A549 (cell line): Measurements from ENCODE around the gene RASSF8. TPM values are rescaled to one million over a fixed set of nuclear protein-coding genes. Genes with fewer than 3 reads are reported as not detected.

Source experiments
- ATAC-seq, 2 experiments: fragments of 200-7000 bp in 1 of 2; fragments of >200 bp in 1 of 2; cut with Nextera tagmentation in 1 of 2; cut with Tn5 transposase in 1 of 2; 3 replicates each; pipeline versions ENCODE4 v1.8.0 to v1.9.1; 2018 to 2020; ENCODE audit warnings: mild to moderate bottlenecking in 1 of 2, moderate library complexity in 1 of 2
- CTCF ChIA-PET: fragments of 300-600 bp; sonication (Branson Sonifier 250); formaldehyde crosslinking; extraction: SDS; loops from one replicate; lab custom pipeline; 2021; ENCODE audit warnings: antibody characterized with exemption, inconsistent platforms; lab: Yijun Ruan, JAX
- POLR2A ChIA-PET: fragments of 350-600 bp; formaldehyde crosslinking; extraction: SDS; loops from one replicate; lab custom pipeline; 2021; ENCODE audit warnings: antibody characterized with exemption, inconsistent platforms; lab: Yijun Ruan, JAX
- DNase-seq, 2 experiments: peaks; one replicate each; pipeline versions ENCODE4 v3.0.0 to v3.0.0-alpha.2; 2011 to 2016; ENCODE audit warnings: low read depth in 1 of 2, low spot score in 1 of 2
- FAIRE-seq: peaks from 2 replicates; lab custom pipeline; 2011; peaks lifted over from hg19 to GRCh38; lab: Jason Lieb, UNC
- H3K27ac ChIP-seq, 2 experiments: fragments of >200 bp; sonication (Bioruptor Twin); formaldehyde crosslinking; 3 replicates each; pipeline ENCODE4 v1.5.1; 2016 to 2017
- H3K4me1 ChIP-seq: fragments of >200 bp; sonication (Bioruptor Twin); formaldehyde crosslinking; 3 replicates; pipeline ENCODE4 v1.6.1; 2016
- H3K4me2 ChIP-seq: fragments of >200 bp; sonication (Bioruptor Twin); formaldehyde crosslinking; 3 replicates; pipeline ENCODE4 v1.6.1; 2016
- H3K4me3 ChIP-seq: fragments of >200 bp; sonication (Bioruptor Twin); formaldehyde crosslinking; 3 replicates; pipeline ENCODE4 v1.5.1; 2016
- H3K9me3 ChIP-seq: fragments of >200 bp; sonication (Bioruptor Twin); formaldehyde crosslinking; 3 replicates; pipeline ENCODE4 v1.6.1; 2016
- CHD4 ChIP-seq: fragments of 200-600 bp; sonication (generic); IDR thresholded peaks from 2 replicates; pipeline ENCODE4 v1.6.1; 2016; ENCODE audit warnings: antibody characterized with exemption, mild to moderate bottlenecking, borderline replicate concordance
- E2F6 ChIP-seq: IDR thresholded peaks from 2 replicates; pipeline ENCODE4 v1.6.1; 2012; ENCODE audit warnings: low read depth, borderline replicate concordance
- ESRRA ChIP-seq: fragments of 150-350 bp; IDR thresholded peaks from 2 replicates; pipeline ENCODE4 v1.6.1; 2014; ENCODE audit warnings: mild to moderate bottlenecking, low read length, borderline replicate concordance
- HES2 ChIP-seq: fragments of >200 bp; sonication (Bioruptor Twin); formaldehyde crosslinking; IDR thresholded peaks from 2 replicates; pipeline ENCODE4 v1.6.1; 2016
- HEYL ChIP-seq: fragments of 250-450 bp; sonication (Bioruptor Pico); IDR thresholded peaks from 2 replicates; pipeline ENCODE4 v1.8.0; 2021; ENCODE audit warnings: mild to moderate bottlenecking, moderate library complexity
- HMGXB4 ChIP-seq: fragments of 250-450 bp; sonication (Bioruptor Pico); IDR thresholded peaks from 2 replicates; pipeline ENCODE4 v1.5.0; 2021; ENCODE audit warnings: mild to moderate bottlenecking, moderate library complexity, borderline replicate concordance
- HOXB5 ChIP-seq: fragments of 250-450 bp; sonication (Bioruptor Pico); IDR thresholded peaks from 2 replicates; pipeline ENCODE4 v1.5.0; 2020; ENCODE audit warnings: mild to moderate bottlenecking, moderate library complexity
- JUNB ChIP-seq: fragments of >200 bp; sonication (Bioruptor Twin); formaldehyde crosslinking; IDR thresholded peaks from 2 replicates; pipeline ENCODE4 v1.6.1; 2016
- NFE2L2 ChIP-seq: fragments of 150-350 bp; conservative IDR thresholded peaks from 2 replicates; pipeline ENCODE4 v1.6.1; 2014; ENCODE audit warnings: low read length
- NR3C1 ChIP-seq: fragments of >200 bp; sonication (Bioruptor Twin); formaldehyde crosslinking; IDR thresholded peaks from 3 replicates; pipeline ENCODE4 v1.6.1; 2017
- RARB ChIP-seq: fragments of 250-450 bp; sonication (Bioruptor Pico); IDR thresholded peaks from 2 replicates; pipeline ENCODE4 v1.8.0; 2021; ENCODE audit warnings: mild to moderate bottlenecking, moderate library complexity
- RCOR1 ChIP-seq: fragments of 150-350 bp; IDR thresholded peaks from 2 replicates; pipeline ENCODE4 v1.6.1; 2014; ENCODE audit warnings: antibody characterized with exemption, low read length, low read depth
- REST ChIP-seq: fragments of 200-600 bp; sonication (generic); IDR thresholded peaks from 2 replicates; pipeline ENCODE4 v1.6.1; 2016; ENCODE audit warnings: antibody characterized with exemption, mild to moderate bottlenecking, moderate library complexity
- RFX5 ChIP-seq: fragments of 450-650 bp; IDR thresholded peaks from 2 replicates; pipeline ENCODE4 v1.7.1; 2014; ENCODE audit warnings: antibody characterized with exemption, mild to moderate bottlenecking, moderate library complexity
- RNF2 ChIP-seq: fragments of 200-600 bp; sonication (generic); IDR thresholded peaks from 2 replicates; pipeline ENCODE4 v1.6.1; 2016; ENCODE audit warnings: low read depth, mild to moderate bottlenecking, antibody characterized with exemption, moderate library complexity, borderline replicate concordance
- SREBF2 ChIP-seq: fragments of 450-650 bp; IDR thresholded peaks from 2 replicates; pipeline ENCODE4 v1.6.1; 2014; ENCODE audit warnings: mild to moderate bottlenecking, moderate library complexity
- ZNF302 ChIP-seq: fragments of 250-450 bp; sonication (Bioruptor Pico); IDR thresholded peaks from 2 replicates; pipeline ENCODE4 v1.9.0; 2021; ENCODE audit warnings: inconsistent platforms, mild to moderate bottlenecking, moderate library complexity
- ZSCAN20 ChIP-seq: fragments of 250-450 bp; sonication (Bioruptor Pico); IDR thresholded peaks from 2 replicates; pipeline ENCODE4 v1.8.0; 2022; ENCODE audit warnings: mild to moderate bottlenecking, moderate library complexity
- WGBS: methylation state at CpG from one replicate; pipeline ENCODE4 v1.1.6; 2017; ENCODE audit errors: missing lambda C conversion rate; 5-methylcytosine and 5-hydroxymethylcytosine counted together
- polyA plus RNA-seq, 4 experiments: library from polyadenylated mRNA; depleted of rRNA in 3 of 4; stranded (reverse); fragments of >200 nt; fragmentation: RNase III in 1 of 4; extraction: RNeasy Plus Mini Kit Qiagen cat#74134 plus additional on column Dnase treatment in 1 of 4; gene quantifications; 2 replicates in 3 of 4; 3 replicates in 1 of 4; pipeline ENCODE4 v1.2.3, GENCODE V29; 2011 to 2017

Gene RASSF8
- polyA plus RNA-seq, 2 of the 4 experiments (the other 2 are of a cell fraction) = 5.7 to 8.7 TPM

GRCh38 chr12:26026713-26027112, 68.2 kb downstream of the RASSF8 start:
- no peak overlapping the region for H3K4me3 ChIP-seq
- ChIA-PET POLR2A (no interaction called here), CTCF (interaction anchor here (1.2 to 1.7 kb wide), 3 partner anchors 9 to 639 kb away, joined by 3 to 11 read pairs (median 4); no protein-coding TSS in a partner anchor)
- no peak for FAIRE-seq
- no peak overlapping the region for H3K4me2 ChIP-seq
- TF ChIP-seq NR3C1 = no peak
- TF ChIP-seq SREBF2 = no peak
- no peak for TF ChIP-seq ESRRA
- no peak for TF ChIP-seq JUNB
- no peak for TF ChIP-seq ZSCAN20 (CRISPR knock-in tag)
- no peak for TF ChIP-seq RNF2
- no peak for TF ChIP-seq HMGXB4 (CRISPR knock-in tag)
- no peak for TF ChIP-seq CHD4
- TF ChIP-seq RCOR1 = no peak
- no peak for TF ChIP-seq RARB
- TF ChIP-seq REST = no peak
- TF ChIP-seq ZNF302 = no peak
- no peak for TF ChIP-seq NFE2L2
- TF ChIP-seq E2F6 = no peak
- 88% methylated on average over 1 of the region's 1 CpG for WGBS
- no peak overlapping the region for H3K27ac ChIP-seq
- H3K9me3 ChIP-seq = no peaks in the 10 kb centered on the region
- no peak for DNase-seq
- ATAC-seq = no peak
- H3K4me1 ChIP-seq = no peaks in the 10 kb centered on the region

GRCh38 chr12:26027401-26027800, 68.9 kb downstream of the RASSF8 start:
- CTCF ChIA-PET = interaction anchor here (1.2 to 2.5 kb wide), 4 partner anchors 9 to 640 kb away, joined by 3 to 14 read pairs (median 8); no protein-coding TSS in a partner anchor
- no peak for FAIRE-seq
- no peaks in the 10 kb centered on the region for H3K9me3 ChIP-seq
- TF ChIP-seq HES2 (no peak), HOXB5 (CRISPR knock-in tag) (no peak), RFX5 (no peak), HEYL (CRISPR knock-in tag) (no peak)
- TF ChIP-seq, all 56 proteins: peak for 0
- H3K27ac ChIP-seq = no peak overlapping the region
- peak overlapping the region; percentile 17; the same call in 1 of the 3 replicates for H3K4me2 ChIP-seq
- no peak overlapping the region for H3K4me3 ChIP-seq
- POLR2A ChIA-PET = no interaction called here
- DNase-seq (no peak), ATAC-seq (no peak)
- H3K4me1 ChIP-seq = peaks cover 2% of the 10 kb centered on the region; the same call in 2 of the 3 replicates
